RKO (cell line): ENCODE data around the gene DHX35.

Experiments used
- DNase-seq: peaks from one replicate; pipeline ENCODE4 v3.0.0-alpha.2; 2016; ENCODE audit warnings: low spot score

The DHX35 gene

GRCh38 chr20:39059036-39059435, 96.9 kb downstream of the DHX35 start:
- DNase-seq: no peak

- DNase-seq: no peak
These were observed 104.5 kb downstream of the DHX35 start for GRCh38 chr20:39066471-39067242.

GRCh38 chr20:39067526-39068216, 105.5 kb downstream of the DHX35 start:
- DNase-seq: peak; percentile 75

GRCh38 chr20:39069976-39070375, 107.8 kb downstream of the DHX35 start:
- DNase-seq: no peak

- DNase-seq: peak; percentile 48
These were observed 108.5 kb downstream of the DHX35 start for GRCh38 chr20:39070484-39071231.

GRCh38 chr20:39072132-39072531, 110.0 kb downstream of the DHX35 start:
- no peak for DNase-seq

GRCh38 chr20:39072653-39073052, 110.5 kb downstream of the DHX35 start:
- DNase-seq: no peak

- no peak for DNase-seq
These were observed 113.6 kb downstream of the DHX35 start for GRCh38 chr20:39075731-39076130.

GRCh38 chr20:39076958-39077357, 114.8 kb downstream of the DHX35 start:
- DNase-seq: no peak

- DNase-seq: no peak
These were observed 118.2 kb downstream of the DHX35 start for GRCh38 chr20:39080326-39080725.

GRCh38 chr20:39081255-39081654, 119.1 kb downstream of the DHX35 start:
- peak; percentile 81 for DNase-seq

- DNase-seq: no peak
These were observed 120.7 kb downstream of the DHX35 start for GRCh38 chr20:39082622-39083398.

GRCh38 chr20:39083761-39084160, 121.6 kb downstream of the DHX35 start:
- DNase-seq: no peak

- no peak for DNase-seq
These were observed 126.9 kb downstream of the DHX35 start for GRCh38 chr20:39089029-39089428.
